ENCODE data around the gene PCDHGA2. TPM values are rescaled to one million over a fixed set of nuclear protein-coding genes. Genes with fewer than 3 reads are reported as not detected.

The PCDHGA2 gene
- polyA plus RNA-seq, 2 of the 4 experiments (the other 2 are of a cell fraction): 0.58 to 1.7 TPM

GRCh38 chr5:141319699-141320098, 18.9 kb upstream of the PCDHGA2 start:
- DNase-seq (ENCODE audit: low read depth in 1 of 2, low spot score in 1 of 2): no peak
- Histone ChIP-seq H3K4me2 (peak overlapping the region; percentile 42), H3K27ac (no peak overlapping the region), H3K9me3 (peaks cover 81% of the 10 kb centered on the region), H3K4me1 (no peaks in the 10 kb centered on the region), H3K4me3 (peak overlapping the region; percentile 68)
- TF ChIP-seq NPAS2 (CRISPR knock-in tag; IDR thresholded peaks at IDR 0.05; ENCODE audit: borderline replicate concordance) (no peak), CBX8 (IDR thresholded peaks at IDR 0.05) (no peak)
- ChIA-PET CTCF (interaction anchor here (0.5 to 5.1 kb wide), 32 partner anchors 8 to 445 kb away, joined by 3 to 45 read pairs (median 4); partner anchors contain the start of genes DIAPH1, PCDHA12, PCDHB2 and PCDHB6), POLR2A (interaction anchor here (0.6 to 2.4 kb wide), 14 partner anchors 11 to 693 kb away, joined by 3 to 33 read pairs (median 4); partner anchors contain the start of genes DIAPH1, GNPDA1, PCDHB2 and PCDHGA1)
- FAIRE-seq: no peak
- 60% methylated on average over 5 of the region's 5 CpGs for WGBS (ENCODE audit: missing lambda C conversion rate)
- ATAC-seq: no peak; a peak in 1 of 6 replicates

- Histone ChIP-seq H3K4me2 (peak within 1 kb of the TSS; percentile 72), H3K4me1 (no peaks in the 10 kb centered on the region), H3K4me3 (peak within 1 kb of the TSS; percentile 68), H3K27ac (peak within 1 kb of the TSS; percentile 84 to 93), H3K9me3 (peaks cover 75% of the 10 kb centered on the region)
- ATAC-seq (peak; percentile 97 to 98), FAIRE-seq (no peak), DNase-seq (ENCODE audit: low read depth in 1 of 2, low spot score in 1 of 2) (peak; percentile 75 to 96)
- CTCF ChIA-PET: interaction anchor here (0.5 to 5.1 kb wide), 33 partner anchors 9 to 446 kb away, joined by 3 to 45 read pairs (median 4); partner anchors contain the start of genes DIAPH1, PCDHA12, PCDHB2 and PCDHB6
- POLR2A ChIA-PET: interaction anchor here (0.5 to 2.4 kb wide), 24 partner anchors 8 to 692 kb away, joined by 3 to 33 read pairs (median 4); partner anchors contain the start of genes DIAPH1, GNPDA1, PCDHB11 and PCDHB2
- 1% methylated on average over 49 of the region's 67 CpGs for WGBS (ENCODE audit: missing lambda C conversion rate)
- no peak for TF ChIP-seq CBX8 (IDR thresholded peaks at IDR 0.05)
- TF ChIP-seq ZNF302 (CRISPR knock-in tag; IDR thresholded peaks at IDR 0.05): no peak
- TF ChIP-seq SREBF2 (IDR thresholded peaks at IDR 0.05): no peak
- 0 out of 2 replicates have a peak, but pooled peaks have one; percentile 41 for TF ChIP-seq TFCP2L1 (CRISPR knock-in tag; IDR thresholded peaks at IDR 0.05)
- TF ChIP-seq CBX2 (IDR thresholded peaks at IDR 0.05; ENCODE audit: borderline replicate concordance, low read depth): no peak
- TF ChIP-seq ZSCAN20 (CRISPR knock-in tag; IDR thresholded peaks at IDR 0.05): no peak
- TF ChIP-seq JUN (IDR thresholded peaks at IDR 0.05): peak; percentile 85 to 88; a peak in 4 of 5 replicates
- TF ChIP-seq CHD4 (IDR thresholded peaks at IDR 0.05; ENCODE audit: borderline replicate concordance): no peak
- TF ChIP-seq EP300 (IDR thresholded peaks at IDR 0.05): no peak
- no peak for TF ChIP-seq RFX5 (IDR thresholded peaks at IDR 0.05)
- no peak for TF ChIP-seq CEBPB (IDR thresholded peaks at IDR 0.05)
- TF ChIP-seq MAFK (IDR thresholded peaks at IDR 0.05; ENCODE audit: partially characterized antibody): peak; percentile 73
- TF ChIP-seq GATA3 (IDR thresholded peaks at IDR 0.05; ENCODE audit: borderline replicate concordance): no peak
- TF ChIP-seq POLR2A (IDR thresholded peaks at IDR 0.05; ENCODE audit: low read length): peak; percentile 79
- TF ChIP-seq BHLHE40 (IDR thresholded peaks at IDR 0.05; ENCODE audit: low read depth, low read length): no peak
- TF ChIP-seq NFE2L2 (conservative IDR thresholded peaks at IDR 0.05; ENCODE audit: low read length): no peak
- no peak for TF ChIP-seq EHF (CRISPR knock-in tag; IDR thresholded peaks at IDR 0.05)
- TF ChIP-seq NPAS2 (CRISPR knock-in tag; IDR thresholded peaks at IDR 0.05; ENCODE audit: borderline replicate concordance): no peak
- TF ChIP-seq CTCF (IDR thresholded peaks at IDR 0.05): peak; percentile 78
- no peak for TF ChIP-seq RARB (CRISPR knock-in tag; IDR thresholded peaks at IDR 0.05)
- peak; percentile 35; the same call in 1 of the 2 replicates for TF ChIP-seq HOXB5 (CRISPR knock-in tag; IDR thresholded peaks at IDR 0.05)
- no peak for TF ChIP-seq ESRRA (IDR thresholded peaks at IDR 0.05; ENCODE audit: borderline replicate concordance, low read length)
- TF ChIP-seq HOXB13 (CRISPR knock-in tag; IDR thresholded peaks at IDR 0.05; ENCODE audit: low read depth): no peak
- TF ChIP-seq ZFP36 (IDR thresholded peaks at IDR 0.05; ENCODE audit: borderline replicate concordance, partially characterized antibody): no peak
- TF ChIP-seq ELK1 (IDR thresholded peaks at IDR 0.05; ENCODE audit: low read depth, low read length): 0 out of 2 replicates have a peak, but pooled peaks have one; percentile 39
- TF ChIP-seq CHD2 (IDR thresholded peaks at IDR 0.05; ENCODE audit: low read length, partially characterized antibody): peak; percentile 74
- TF ChIP-seq HES2 (IDR thresholded peaks at IDR 0.05): no peak
- no peak for TF ChIP-seq HOXA7 (CRISPR knock-in tag; IDR thresholded peaks at IDR 0.05)
- TF ChIP-seq BCL3 (IDR thresholded peaks at IDR 0.05): peak; percentile 91
- TF ChIP-seq EHMT2 (IDR thresholded peaks at IDR 0.05; ENCODE audit: low read depth): no peak
- TF ChIP-seq, protein P1, sequence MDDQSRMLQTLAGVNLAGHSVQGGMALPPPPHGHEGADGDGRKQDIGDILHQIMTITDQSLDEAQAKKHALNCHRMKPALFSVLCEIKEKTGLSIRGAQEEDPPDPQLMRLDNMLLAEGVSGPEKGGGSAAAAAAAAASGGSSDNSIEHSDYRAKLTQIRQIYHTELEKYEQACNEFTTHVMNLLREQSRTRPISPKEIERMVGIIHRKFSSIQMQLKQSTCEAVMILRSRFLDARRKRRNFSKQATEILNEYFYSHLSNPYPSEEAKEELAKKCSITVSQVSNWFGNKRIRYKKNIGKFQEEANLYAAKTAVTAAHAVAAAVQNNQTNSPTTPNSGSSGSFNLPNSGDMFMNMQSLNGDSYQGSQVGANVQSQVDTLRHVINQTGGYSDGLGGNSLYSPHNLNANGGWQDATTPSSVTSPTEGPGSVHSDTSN (IDR thresholded peaks at IDR 0.05): peak; percentile 96
- no peak for TF ChIP-seq KDM5A (IDR thresholded peaks at IDR 0.05)
Measured at GRCh38 chr5:141320225-141321169, 18.1 kb upstream of the PCDHGA2 start, which contains the start of gene TAF7. Gene TAF7 (minus strand): TSS chr5:141320784. CDS start chr5:141320044, 740 bp downstream.

Data from A549 (cell line).